MCF 10A (cell line): ENCODE data around the gene PRX. TPM values are rescaled to one million over a fixed set of nuclear protein-coding genes. Genes with fewer than 3 reads are reported as not detected.

Source experiments
- BruUV-seq: library from RNA; stranded (reverse); fragments of 400-500 nt; replicated peaks from 2 replicates; lab custom pipeline; 2021; lab: Mats Ljungman, UMichigan
- CTCF ChIA-PET: fragments of 300-600 bp; sonication (Branson Sonifier 250); formaldehyde crosslinking; extraction: SDS; loops from one replicate; lab custom pipeline; 2021; ENCODE audit warnings: antibody characterized with exemption, inconsistent platforms; lab: Yijun Ruan, JAX
- POLR2A ChIA-PET: fragments of 300-600, 350-650 bp; sonication (Branson Sonifier 250); formaldehyde crosslinking; extraction: SDS; loops from one replicate; lab custom pipeline; 2020; ENCODE audit warnings: antibody characterized with exemption, inconsistent platforms; lab: Yijun Ruan, JAX
- DNase-seq: peaks from one replicate; pipeline ENCODE4 v3.0.0-alpha.2; 2018; ENCODE audit not compliant: unreplicated experiment
- H3K27ac Mint-ChIP-seq: one replicate; pipeline ENCODE4 v1.8.0; 2022; ENCODE audit warnings: mild to moderate bottlenecking, low read depth, mixed read lengths; ENCODE audit not compliant: unreplicated experiment
- H3K27me3 Mint-ChIP-seq: one replicate; pipeline ENCODE4 v1.8.0; 2022; ENCODE audit warnings: mixed read lengths; ENCODE audit not compliant: insufficient read depth, unreplicated experiment
- H3K36me3 Mint-ChIP-seq: one replicate; pipeline ENCODE4 v1.8.0; 2022; ENCODE audit warnings: mild to moderate bottlenecking, moderate library complexity, mixed read lengths; ENCODE audit not compliant: insufficient read depth, unreplicated experiment
- H3K4me1 Mint-ChIP-seq: one replicate; pipeline ENCODE4 v1.8.0; 2022; ENCODE audit warnings: mixed read lengths; ENCODE audit not compliant: insufficient read depth, unreplicated experiment
- H3K4me3 Mint-ChIP-seq: one replicate; pipeline ENCODE4 v1.8.0; 2022; ENCODE audit warnings: mild to moderate bottlenecking, moderate library complexity, mixed read lengths; ENCODE audit not compliant: unreplicated experiment
- H3K9me3 Mint-ChIP-seq: one replicate; pipeline ENCODE4 v1.8.0; 2022; ENCODE audit warnings: mixed read lengths; ENCODE audit not compliant: unreplicated experiment
- CTCF ChIP-seq: fragments of 200-600 bp; IDR thresholded peaks from one replicate; pipeline ENCODE4 v1.8.0; 2022; ENCODE audit warnings: antibody characterized with exemption, mild to moderate bottlenecking; ENCODE audit not compliant: unreplicated experiment
- intact Hi-C: fragments of 100-400 bp; cut with micrococcal nuclease; formaldehyde crosslinking; loops from 2 replicates; pipeline ENCODE4 v1.14.1; 2022
- total RNA-seq: library from RNA; stranded (reverse); gene quantifications from 2 replicates; pipeline ENCODE4 v1.2.3, GENCODE V29; 2022

Gene PRX
- total RNA-seq, 1 experiment from 2014 or later, result 2.4 TPM

- TF ChIP-seq CTCF, result no peak
- intact Hi-C loops, result no loop called here
- ChIA-PET CTCF (interaction anchor here (0.5 to 1.2 kb wide), 5 partner anchors 49 to 172 kb away, joined by 3 read pairs; no protein-coding TSS in a partner anchor), POLR2A (interaction anchor here (0.6 to 2.0 kb wide), 4 partner anchors 11 to 96 kb away, joined by 3 to 9 read pairs (median 6); partner anchors contain the start of gene SERTAD1)
- Mint-ChIP-seq H3K4me1 (peaks cover 23% of the 10 kb centered on the region), H3K4me3 (no peak overlapping the region), H3K9me3 (no peaks in the 10 kb centered on the region), H3K36me3 (no peaks in the 10 kb centered on the region), H3K27ac (no peak overlapping the region), H3K27me3 (no peaks in the 10 kb centered on the region)
- no TSS peak for BruUV-seq
- no peak for DNase-seq
Observed at GRCh38 chr19:40414542-40415535, 1.7 kb upstream of the PRX start.

GRCh38 chr19:40412866-40413265, 312 bp downstream of the PRX start:
- H3K4me1 Mint-ChIP-seq, result peaks cover 23% of the 10 kb centered on the region
- DNase-seq, result no peak
- H3K36me3 Mint-ChIP-seq, result no peaks in the 10 kb centered on the region
- no peaks in the 10 kb centered on the region for H3K9me3 Mint-ChIP-seq
- ChIA-PET CTCF (interaction anchor here (0.7 to 1.4 kb wide), 3 partner anchors 8 to 222 kb away, joined by 3 read pairs; no protein-coding TSS in a partner anchor), POLR2A (interaction anchor here (1.1 to 2.3 kb wide), 2 partner anchors 8 to 11 kb away, joined by 3 to 9 read pairs; no protein-coding TSS in a partner anchor)
- no peak overlapping the region for H3K4me3 Mint-ChIP-seq
- no TSS peak for BruUV-seq
- H3K27ac Mint-ChIP-seq, result no peak overlapping the region
- H3K27me3 Mint-ChIP-seq, result no peaks in the 10 kb centered on the region
- intact Hi-C loops, result no loop called here
- TF ChIP-seq CTCF, result no peak

GRCh38 chr19:40411958-40412499, 1.1 kb downstream of the PRX start:
- Mint-ChIP-seq H3K4me1 (peaks cover 21% of the 10 kb centered on the region), H3K4me3 (no peak overlapping the region), H3K9me3 (no peaks in the 10 kb centered on the region), H3K36me3 (no peaks in the 10 kb centered on the region), H3K27me3 (no peaks in the 10 kb centered on the region), H3K27ac (peak overlapping the region; percentile 71)
- CTCF ChIA-PET, result interaction anchor here (1.2 to 1.4 kb wide), 3 partner anchors 8 to 223 kb away, joined by 3 to 4 read pairs (median 3); no protein-coding TSS in a partner anchor
- no peak for DNase-seq
- intact Hi-C loops, result no loop called here
- TF ChIP-seq CTCF, result no peak
- no TSS peak for BruUV-seq
- POLR2A ChIA-PET, result interaction anchor here (1.1 to 2.3 kb wide), 2 partner anchors 9 to 12 kb away, joined by 3 to 9 read pairs; no protein-coding TSS in a partner anchor
